HG03558 (cell line): Measurements from ENCODE around the gene CES5A.
"Not testable (repeated sequence)": the region's sequence is repeated elsewhere in the genome, so short reads cannot be mapped to it uniquely, and the experiment has no call there.

Source experiments
- ATAC-seq: cut with Tn5 transposase; IDR thresholded peaks from one replicate; pipeline ENCODE4 v1.9.1; 2021; ENCODE audit warnings: moderate number of reproducible peaks; ENCODE audit not compliant: unreplicated experiment; ENCODE audit errors: extremely low read depth

CES5A gene

GRCh38 chr16:55832773-55833691, 42.1 kb downstream of the CES5A start, which contains the start of gene CES1:
TSS of gene CES1 (minus strand) at chr16:55833096. CDS start at chr16:55833055, 41 bp downstream.
- ATAC-seq = no peak

GRCh38 chr16:55832425-55832772, 42.8 kb downstream of the CES5A start:
- ATAC-seq = no peak

- no peak for ATAC-seq
Observed at GRCh38 chr16:55830658-55831294, 44.4 kb downstream of the CES5A start.

- ATAC-seq = not testable (repeated sequence)
Observed at GRCh38 chr16:55829232-55829631, 45.9 kb downstream of the CES5A start.

- no peak for ATAC-seq
Observed at GRCh38 chr16:55828680-55829079, 46.5 kb downstream of the CES5A start.

GRCh38 chr16:55825115-55825728, 50.0 kb downstream of the CES5A start:
- no peak for ATAC-seq

GRCh38 chr16:55824473-55825000, 50.6 kb downstream of the CES5A start:
- ATAC-seq = no peak

GRCh38 chr16:55822280-55822810, 52.8 kb downstream of the CES5A start:
- ATAC-seq = no peak

- no peak for ATAC-seq
Observed at GRCh38 chr16:55821210-55821609, 54.0 kb downstream of the CES5A start.

GRCh38 chr16:55820615-55821014, 54.6 kb downstream of the CES5A start:
- ATAC-seq = no peak

- ATAC-seq = no peak
Observed at GRCh38 chr16:55817236-55817912, 57.8 kb downstream of the CES5A start.

- not testable (repeated sequence) for ATAC-seq
Observed at GRCh38 chr16:55816222-55816621, 59.0 kb downstream of the CES5A start.

GRCh38 chr16:55815320-55815719, 59.9 kb downstream of the CES5A start:
- no peak for ATAC-seq

- not testable (repeated sequence) for ATAC-seq
Observed at GRCh38 chr16:55814174-55814573, 61.0 kb downstream of the CES5A start.

- not testable (repeated sequence) for ATAC-seq
Observed at GRCh38 chr16:55813730-55814129, 61.4 kb downstream of the CES5A start.

- no peak for ATAC-seq
Observed at GRCh38 chr16:55812951-55813350, 62.2 kb downstream of the CES5A start.

- ATAC-seq = no peak
Observed at GRCh38 chr16:55811811-55812210, 63.4 kb downstream of the CES5A start.

GRCh38 chr16:55810451-55810961, 64.7 kb downstream of the CES5A start:
- ATAC-seq = no peak

GRCh38 chr16:55809851-55810250, 65.3 kb downstream of the CES5A start:
- ATAC-seq = no peak

GRCh38 chr16:55809386-55809785, 65.8 kb downstream of the CES5A start:
- no peak for ATAC-seq
